ENCODE measurements around the gene SSTR3. TPM values are rescaled to one million over a fixed set of nuclear protein-coding genes. Genes with fewer than 3 reads are reported as not detected.

SSTR3 gene
- total RNA-seq, 4 donors from 2014 or later, result 0.16 to 0.41 TPM; not detected in 2

GRCh38 chr22:37226087-37226486 lies 13.8 kb upstream of the SSTR3 start:
- TF ChIP-seq POLR2A (IDR thresholded peaks at IDR 0.05) (no peak), EP300 (IDR thresholded peaks at IDR 0.05; ENCODE audit: low read depth) (no peak), POLR2AphosphoS5 (IDR thresholded peaks at IDR 0.05) (no peak), CTCF (IDR thresholded peaks at IDR 0.05) (no peak)
- H3K27me3 ChIP-seq, result no peaks in the 10 kb centered on the region
- no peaks in the 10 kb centered on the region for H3K36me3 ChIP-seq
- no peak overlapping the region for H3K4me3 ChIP-seq
- H3K9me3 ChIP-seq, result no peaks in the 10 kb centered on the region
- WGBS, 2 donors (ENCODE audit: low coverage in 1 of 2), result 93% methylated on average over 4 of the region's 4 CpGs; no CpG with 5 or more reads in 1 of the 2 donors
- peaks cover 0 to 21% (median 7%) of the 10 kb centered on the region in 4 donors for H3K4me1 ChIP-seq
- in situ Hi-C loops (cut with MboI; ENCODE audit: low pct_ligation_motif_present in 1 of 4, low pct_unique_long_range_greater_than_20kb in 1 of 4, low sequenced_read_pairs in 3 of 4) (no loop called here), intact Hi-C loops (cut with DNase I; ENCODE audit: low total_unique reads) (no loop called here)
- no peak for DNase-seq
- H3K27ac ChIP-seq, result no peak overlapping the region

GRCh38 chr22:37225481-37225880 lies 13.2 kb upstream of the SSTR3 start:
- peak; percentile 35 for DNase-seq
- Histone ChIP-seq H3K27me3 (no peaks in the 10 kb centered on the region), H3K4me1 (peaks cover 0 to 25% (median 7%) of the 10 kb centered on the region in 4 donors), H3K36me3 (no peaks in the 10 kb centered on the region), H3K27ac (no peak overlapping the region), H3K4me3 (no peak overlapping the region), H3K9me3 (no peaks in the 10 kb centered on the region)
- 64 to 88% methylated on average over 1 to 8 of the region's 8 CpGs for WGBS, 2 donors (ENCODE audit: low coverage in 1 of 2)
- in situ Hi-C loops (cut with MboI; ENCODE audit: low pct_ligation_motif_present in 1 of 4, low pct_unique_long_range_greater_than_20kb in 1 of 4, low sequenced_read_pairs in 3 of 4), result no loop called here
- intact Hi-C loops (cut with DNase I; ENCODE audit: low total_unique reads), result no loop called here
- TF ChIP-seq CTCF (IDR thresholded peaks at IDR 0.05) (no peak), POLR2A (IDR thresholded peaks at IDR 0.05) (no peak), EP300 (IDR thresholded peaks at IDR 0.05; ENCODE audit: low read depth) (no peak), POLR2AphosphoS5 (IDR thresholded peaks at IDR 0.05) (no peak)

- H3K27me3 ChIP-seq, result no peaks in the 10 kb centered on the region
- H3K9me3 ChIP-seq, result no peaks in the 10 kb centered on the region
- no peaks in the 10 kb centered on the region for H3K36me3 ChIP-seq
- H3K4me1 ChIP-seq, result peaks cover 0 to 25% (median 7%) of the 10 kb centered on the region in 4 donors
- peak overlapping the region in 1 of 4 donors; percentile 55 for H3K27ac ChIP-seq
- TF ChIP-seq POLR2A (IDR thresholded peaks at IDR 0.05) (no peak), POLR2AphosphoS5 (IDR thresholded peaks at IDR 0.05) (no peak), CTCF (IDR thresholded peaks at IDR 0.05) (no peak), EP300 (IDR thresholded peaks at IDR 0.05; ENCODE audit: low read depth) (no peak)
- intact Hi-C loops (cut with DNase I; ENCODE audit: low total_unique reads) (no loop called here), in situ Hi-C loops (cut with MboI; ENCODE audit: low pct_ligation_motif_present in 1 of 4, low pct_unique_long_range_greater_than_20kb in 1 of 4, low sequenced_read_pairs in 3 of 4) (loop anchor here in 1 of 4 donors (25.0 kb wide), 1 partner anchor 438 kb away; the partner anchor contains the start of gene IFT27)
- H3K4me3 ChIP-seq, result no peak overlapping the region
- 75 to 77% methylated on average over 4 to 8 of the region's 8 CpGs for WGBS, 2 donors (ENCODE audit: low coverage in 1 of 2)
- DNase-seq, result no peak
Observed at GRCh38 chr22:37224757-37225420, 12.6 kb upstream of the SSTR3 start.

- 66 to 100% methylated on average over 1 to 3 of the region's 3 CpGs for WGBS, 2 donors (ENCODE audit: low coverage in 1 of 2)
- TF ChIP-seq EP300 (IDR thresholded peaks at IDR 0.05; ENCODE audit: low read depth) (no peak), CTCF (IDR thresholded peaks at IDR 0.05) (no peak), POLR2A (IDR thresholded peaks at IDR 0.05) (no peak), POLR2AphosphoS5 (IDR thresholded peaks at IDR 0.05) (no peak)
- Histone ChIP-seq H3K27ac (peak overlapping the region; percentile 16 to 72 (median 27)), H3K4me3 (no peak overlapping the region), H3K9me3 (no peaks in the 10 kb centered on the region), H3K4me1 (peaks cover 0 to 17% (median 0%) of the 10 kb centered on the region in 4 donors), H3K36me3 (no peaks in the 10 kb centered on the region), H3K27me3 (no peaks in the 10 kb centered on the region)
- in situ Hi-C loops (cut with MboI; ENCODE audit: low pct_ligation_motif_present in 1 of 4, low pct_unique_long_range_greater_than_20kb in 1 of 4, low sequenced_read_pairs in 3 of 4), result loop anchor here in 1 of 4 donors (25.0 kb wide), 1 partner anchor 437 kb away; the partner anchor contains the start of gene IFT27
- no peak for DNase-seq
- intact Hi-C loops (cut with DNase I; ENCODE audit: low total_unique reads), result no loop called here
Observed at GRCh38 chr22:37223965-37224551, 11.8 kb upstream of the SSTR3 start.

Data from transverse colon (tissue), 4 donors.